HepG2 (cell line): Measurements from ENCODE around the gene CHMP1B. TPM values are rescaled to one million over a fixed set of nuclear protein-coding genes. Genes with fewer than 3 reads are reported as not detected.

Source experiments
- ATAC-seq: fragments of 200-7000 bp; cut with Tn5 transposase; 3 replicates; pipeline ENCODE4 v1.9.1; 2020; ENCODE audit warnings: mild to moderate bottlenecking, moderate library complexity
- BruUV-seq: library from RNA; stranded (reverse); fragments of 400-500 nt; replicated peaks from 2 replicates; lab custom pipeline; 2021; lab: Mats Ljungman, UMichigan
- CTCF ChIA-PET: fragments of 300-600 bp; formaldehyde crosslinking; extraction: SDS; loops from one replicate; lab custom pipeline; 2021; ENCODE audit warnings: low total read pairs, inconsistent platforms, low intra/inter-chr PET ratio; lab: Yijun Ruan, JAX
- POLR2A ChIA-PET: fragments of 350-600 bp; sonication (Branson Sonifier 250); formaldehyde crosslinking; loops from one replicate; lab custom pipeline; 2020; ENCODE audit warnings: antibody characterized with exemption, inconsistent platforms; lab: Yijun Ruan, JAX
- DNase-seq: peaks from one replicate; pipeline ENCODE4 v3.0.0-alpha.2; 2015; ENCODE audit warnings: low spot score
- FAIRE-seq: peaks from 3 replicates; lab custom pipeline; 2011; peaks lifted over from hg19 to GRCh38; lab: Jason Lieb, UNC
- H2AFZ ChIP-seq: one replicate; pipeline ENCODE4 v1.6.1; 2011; ENCODE audit warnings: low read length, inconsistent platforms
- H3K27ac ChIP-seq: fragments of 300-600 bp; 3 replicates; pipeline ENCODE4 v1.8.0; 2011; ENCODE audit warnings: mixed run types, mild to moderate bottlenecking, mixed read lengths, low read length, inconsistent platforms; ENCODE audit not compliant: insufficient read depth; ENCODE audit errors: extremely low read length
- H3K27me3 ChIP-seq, 2 experiments: fragments of 200-600 bp in 1 of 2; 2 replicates in 1 of 2; 3 replicates in 1 of 2; pipeline versions ENCODE4 v1.6.0 to v1.8.0; 2011; ENCODE audit warnings: low read length in 2 of 2, mild to moderate bottlenecking in 2 of 2, moderate library complexity in 2 of 2, inconsistent platforms in 1 of 2; ENCODE audit not compliant: insufficient read depth in 2 of 2, control insufficient read depth in 1 of 2
- H3K36me3 ChIP-seq, 2 experiments: fragments of 200-600 bp in 1 of 2; replicated peaks in 1 of 2; 2 replicates in 1 of 2; 3 replicates in 1 of 2; pipeline versions ENCODE4 v1.5.1 to v1.8.0; 2011; ENCODE audit warnings: low read length in 2 of 2, inconsistent platforms in 1 of 2; ENCODE audit not compliant: insufficient read depth in 2 of 2, control insufficient read depth in 1 of 2
- H3K4me1 ChIP-seq: 2 replicates; pipeline ENCODE4 v1.5.1; 2012; ENCODE audit warnings: low read length, inconsistent platforms; ENCODE audit not compliant: insufficient read depth
- H3K4me2 ChIP-seq: 2 replicates; pipeline ENCODE4 v1.6.0; 2011; ENCODE audit warnings: low read depth, low read length, inconsistent platforms
- H3K4me3 ChIP-seq, 3 experiments: fragments of 200-600 bp in 1 of 3; sonication (generic), shearing (Covaris generic) in 1 of 3; replicated peaks in 1 of 3; 2 replicates each; pipeline ENCODE4 v1.5.1; 2011 to 2016; ENCODE audit warnings: low read length in 3 of 3, inconsistent platforms in 2 of 3, low read depth in 2 of 3, mild to moderate bottlenecking in 2 of 3, control low read depth in 1 of 3, mixed read lengths in 1 of 3; ENCODE audit not compliant: insufficient read depth in 1 of 3
- H3K79me2 ChIP-seq: one replicate; pipeline ENCODE4 v1.6.1; 2011; ENCODE audit warnings: low read length, inconsistent platforms; ENCODE audit not compliant: insufficient read depth
- H3K9ac ChIP-seq: 2 replicates; pipeline ENCODE4 v1.6.0; 2011; ENCODE audit warnings: mild to moderate bottlenecking, low read depth, low read length, inconsistent platforms; ENCODE audit not compliant: insufficient read depth
- H3K9me3 ChIP-seq: 2 replicates; pipeline ENCODE4 v1.5.1; 2012; ENCODE audit warnings: mild to moderate bottlenecking, low read length
- H4K20me1 ChIP-seq: 2 replicates; pipeline ENCODE4 v1.6.0; 2011; ENCODE audit warnings: inconsistent platforms, mild to moderate bottlenecking, low read length, moderate library complexity; ENCODE audit not compliant: insufficient read depth
- AFF4 ChIP-seq: sonication (generic); formaldehyde crosslinking; IDR thresholded peaks from 2 replicates; pipeline ENCODE4 v1.4.0; 2020; ENCODE audit warnings: missing genetic modification reagents
- AGO2 ChIP-seq: fragments of 200-400 bp; formaldehyde crosslinking; optimal IDR thresholded peaks from 2 replicates; pipeline ENCODE3; 2017; ENCODE audit warnings: mild to moderate bottlenecking, low read depth, low read length, moderate library complexity
- ARNT2 ChIP-seq: sonication (generic); formaldehyde crosslinking; IDR thresholded peaks from 2 replicates; pipeline ENCODE4 v1.8.0; 2022; ENCODE audit warnings: mild to moderate bottlenecking, low read depth, missing genetic modification reagents, moderate library complexity
- FOXO1 ChIP-seq: sonication (generic); formaldehyde crosslinking; IDR thresholded peaks from 2 replicates; pipeline ENCODE4 v1.4.0; 2020; ENCODE audit warnings: missing genetic modification reagents
- HMGA1 ChIP-seq: sonication (generic); formaldehyde crosslinking; conservative IDR thresholded peaks from 2 replicates; pipeline ENCODE4 v1.4.0; 2020; ENCODE audit warnings: missing genetic modification reagents
- NFYB ChIP-seq: sonication (generic); formaldehyde crosslinking; IDR thresholded peaks from 2 replicates; pipeline ENCODE4 v1.4.0; 2020; ENCODE audit warnings: missing genetic modification reagents
- SAP130 ChIP-seq: IDR thresholded peaks from 2 replicates; pipeline ENCODE4 v1.6.1; 2016; ENCODE audit warnings: low read depth
- ZBTB21 ChIP-seq: sonication (generic); formaldehyde crosslinking; IDR thresholded peaks from 2 replicates; pipeline ENCODE4 v1.4.0; 2020; ENCODE audit warnings: missing genetic modification reagents
- ZBTB7B ChIP-seq: sonication (generic); formaldehyde crosslinking; IDR thresholded peaks from 2 replicates; pipeline ENCODE4 v1.4.0; 2020; ENCODE audit warnings: missing genetic modification reagents
- ZNF143 ChIP-seq: sonication (generic); formaldehyde crosslinking; IDR thresholded peaks from 2 replicates; pipeline ENCODE4 v1.4.0; 2020; ENCODE audit warnings: missing genetic modification reagents
- ZNF274 ChIP-seq: sonication (generic); formaldehyde crosslinking; IDR thresholded peaks from 2 replicates; pipeline ENCODE4 v1.5.1; 2020; ENCODE audit warnings: mild to moderate bottlenecking, missing genetic modification reagents
- ZNF557 ChIP-seq: sonication (generic); formaldehyde crosslinking; IDR thresholded peaks from 2 replicates; pipeline ENCODE4 v1.4.0; 2020; ENCODE audit warnings: missing genetic modification reagents
- WGBS: methylation state at CpG from one replicate; pipeline ENCODE4 v1.1.6; 2017; ENCODE audit warnings: low lambda C conversion rate; 5-methylcytosine and 5-hydroxymethylcytosine counted together
- in situ Hi-C: cut with HindIII; loops from 2 replicates; pipeline ENCODE4 v1.10.0; 2017; ENCODE audit warnings: low pct_unique_long_range_greater_than_20kb; ENCODE audit not compliant: extremely low pct_ligation_motif_present
- intact Hi-C: fragments of 100-400 bp; cut with micrococcal nuclease; formaldehyde crosslinking; loops from one replicate; pipeline ENCODE4 v1.10.0; 2022; ENCODE audit not compliant: unreplicated experiment
- polyA plus RNA-seq, 8 experiments: library from polyadenylated mRNA; depleted of rRNA in 3 of 8; stranded (reverse) in 7 of 8; unstranded in 1 of 8; fragments of >200 nt; fragmentation: Illumina TruSeq in 4 of 8; extraction: Trizol in 4 of 8; gene quantifications; 2 replicates each; pipeline versions ENCODE4 v1.2.1 to v1.2.3, GENCODE V29; 2011 to 2016; ENCODE audit warnings: low read depth in 4 of 8, missing spikeins in 1 of 8, mixed read lengths in 1 of 8; ENCODE audit not compliant: insufficient read depth in 1 of 8
- total RNA-seq, 5 experiments: library from RNA; depleted of rRNA; stranded (reverse); fragments of >200 nt; fragmentation: Illumina TruSeq; extraction: Trizol; gene quantifications; 2 replicates each; pipeline ENCODE4 v1.2.3, GENCODE V29; 2016; ENCODE audit warnings: low read depth in 1 of 5
- TF ChIP-seq, protein P1 (sequence below): sonication (generic); formaldehyde crosslinking; IDR thresholded peaks from 2 replicates; pipeline ENCODE4 v1.5.0; 2020; ENCODE audit warnings: missing genetic modification reagents

CHMP1B gene
- total and polyA plus RNA-seq, 2 of the 13 experiments (the other 11 are each of a cell fraction or from before 2014, with no cell fraction given) = 18.8 to 20.2 TPM

GRCh38 chr18:11880586-11881304, 29.5 kb downstream of the CHMP1B start:
- no peak for ATAC-seq
- no peak for FAIRE-seq
- ChIA-PET POLR2A (no interaction called here), CTCF (no interaction called here)
- no peak overlapping the region for H3K4me2 ChIP-seq
- WGBS = 95% methylated on average over 15 of the region's 30 CpGs
- no peak overlapping the region for H3K4me3 ChIP-seq
- H3K9ac ChIP-seq = no peak overlapping the region
- no peaks in the 10 kb centered on the region for H3K9me3 ChIP-seq
- TF ChIP-seq AGO2 (peak; percentile 42), ZBTB7B (CRISPR knock-in tag) (no peak), HMGA1 (CRISPR knock-in tag) (no peak)
- H2AFZ ChIP-seq = no peak overlapping the region
- in situ Hi-C loops (no loop called here), intact Hi-C loops (no loop called here)
- H3K36me3 ChIP-seq = no peaks in the 10 kb centered on the region; a peak in 1 of 5 replicates
- no peaks in the 10 kb centered on the region for H4K20me1 ChIP-seq
- no peaks in the 10 kb centered on the region for H3K79me2 ChIP-seq
- H3K27me3 ChIP-seq = no peaks in the 10 kb centered on the region
- H3K27ac ChIP-seq = no peak overlapping the region
- no peak for DNase-seq
- BruUV-seq = no TSS peak
- peaks cover 29% of the 10 kb centered on the region for H3K4me1 ChIP-seq

- intact Hi-C loops (no loop called here), in situ Hi-C loops (no loop called here)
- no peaks in the 10 kb centered on the region for H4K20me1 ChIP-seq
- H3K79me2 ChIP-seq = no peaks in the 10 kb centered on the region
- H3K27me3 ChIP-seq = no peaks in the 10 kb centered on the region
- H3K9me3 ChIP-seq = no peaks in the 10 kb centered on the region
- no peak overlapping the region for H3K9ac ChIP-seq
- FAIRE-seq (no peak), DNase-seq (no peak), ATAC-seq (no peak)
- no peaks in the 10 kb centered on the region; a peak in 1 of 5 replicates for H3K36me3 ChIP-seq
- no peak overlapping the region for H2AFZ ChIP-seq
- CTCF ChIA-PET = no interaction called here
- no TSS peak for BruUV-seq
- peaks cover 46% of the 10 kb centered on the region for H3K4me1 ChIP-seq
- POLR2A ChIA-PET = no interaction called here
- 35% methylated on average over 4 of the region's 4 CpGs for WGBS
- H3K4me2 ChIP-seq = no peak overlapping the region
- TF ChIP-seq FOXO1 (CRISPR knock-in tag) (no peak), ZNF143 (CRISPR knock-in tag) (no peak), ZBTB21 (CRISPR knock-in tag) (no peak), NFYB (CRISPR knock-in tag) (no peak), ZNF557 (CRISPR knock-in tag) (no peak), ZNF274 (no peak), ARNT2 (no peak), SAP130 (CRISPR knock-in tag) (no peak), AFF4 (CRISPR knock-in tag) (no peak)
- TF ChIP-seq, protein P1, sequence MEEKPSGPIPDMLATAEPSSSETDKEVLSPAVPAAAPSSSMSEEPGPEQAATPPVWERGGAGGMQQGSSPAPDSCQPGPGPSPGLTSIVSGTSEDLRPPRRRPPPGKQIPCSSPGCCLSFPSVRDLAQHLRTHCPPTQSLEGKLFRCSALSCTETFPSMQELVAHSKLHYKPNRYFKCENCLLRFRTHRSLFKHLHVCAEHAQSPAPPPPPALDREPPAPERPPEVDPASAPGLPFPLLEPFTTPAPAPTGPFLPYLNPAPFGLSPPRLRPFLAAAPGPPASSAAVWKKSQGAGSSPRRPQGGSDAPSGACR = no peak
- TF ChIP-seq, all 625 proteins: peak for 0
- no peak overlapping the region for H3K27ac ChIP-seq
- no peak overlapping the region for H3K4me3 ChIP-seq
Observed at GRCh38 chr18:11882636-11883035, 31.4 kb downstream of the CHMP1B start.
